A549 (cell line): ENCODE results near the gene KRT3. TPM values are rescaled to one million over a fixed set of nuclear protein-coding genes. Genes with fewer than 3 reads are reported as not detected.

Experiments
- ATAC-seq, 2 experiments: fragments of 200-7000 bp in 1 of 2; fragments of >200 bp in 1 of 2; cut with Nextera tagmentation in 1 of 2; cut with Tn5 transposase in 1 of 2; 3 replicates each; pipeline versions ENCODE4 v1.8.0 to v1.9.1; 2018 to 2020; ENCODE audit warnings: mild to moderate bottlenecking in 1 of 2, moderate library complexity in 1 of 2
- CTCF ChIA-PET: fragments of 300-600 bp; sonication (Branson Sonifier 250); formaldehyde crosslinking; extraction: SDS; loops from one replicate; lab custom pipeline; 2021; ENCODE audit warnings: antibody characterized with exemption, inconsistent platforms; lab: Yijun Ruan, JAX
- POLR2A ChIA-PET: fragments of 350-600 bp; formaldehyde crosslinking; extraction: SDS; loops from one replicate; lab custom pipeline; 2021; ENCODE audit warnings: antibody characterized with exemption, inconsistent platforms; lab: Yijun Ruan, JAX
- DNase-seq, 2 experiments: peaks; one replicate each; pipeline versions ENCODE4 v3.0.0 to v3.0.0-alpha.2; 2011 to 2016; ENCODE audit warnings: low read depth in 1 of 2, low spot score in 1 of 2
- FAIRE-seq: peaks from 2 replicates; lab custom pipeline; 2011; peaks lifted over from hg19 to GRCh38; lab: Jason Lieb, UNC
- H3K27ac ChIP-seq, 2 experiments: fragments of >200 bp; sonication (Bioruptor Twin); formaldehyde crosslinking; 3 replicates each; pipeline ENCODE4 v1.5.1; 2016 to 2017
- H3K4me1 ChIP-seq: fragments of >200 bp; sonication (Bioruptor Twin); formaldehyde crosslinking; 3 replicates; pipeline ENCODE4 v1.6.1; 2016
- H3K4me2 ChIP-seq: fragments of >200 bp; sonication (Bioruptor Twin); formaldehyde crosslinking; 3 replicates; pipeline ENCODE4 v1.6.1; 2016
- H3K4me3 ChIP-seq: fragments of >200 bp; sonication (Bioruptor Twin); formaldehyde crosslinking; 3 replicates; pipeline ENCODE4 v1.5.1; 2016
- H3K9me3 ChIP-seq: fragments of >200 bp; sonication (Bioruptor Twin); formaldehyde crosslinking; 3 replicates; pipeline ENCODE4 v1.6.1; 2016
- CBX2 ChIP-seq: fragments of 200-600 bp; sonication (generic); IDR thresholded peaks from 2 replicates; pipeline ENCODE4 v1.6.1; 2016; ENCODE audit warnings: low read depth, mild to moderate bottlenecking, borderline replicate concordance
- CBX8 ChIP-seq: fragments of 200-600 bp; sonication (generic); IDR thresholded peaks from 2 replicates; pipeline ENCODE4 v1.6.1; 2016
- CEBPB ChIP-seq, 2 experiments: fragments of >200 bp in 1 of 2; sonication (Bioruptor Twin) in 1 of 2; formaldehyde crosslinking in 1 of 2; IDR thresholded peaks; 2 replicates each; pipeline ENCODE4 v1.6.1; 2012 to 2016
- CHD2 ChIP-seq: fragments of 150-350 bp; IDR thresholded peaks from 2 replicates; pipeline ENCODE4 v1.6.1; 2014; ENCODE audit warnings: low read length; ENCODE audit not compliant: partially characterized antibody
- CTCF ChIP-seq: fragments of >200 bp; sonication (Bioruptor Twin); formaldehyde crosslinking; IDR thresholded peaks from 3 replicates; pipeline ENCODE4 v1.5.1; 2016
- ELK1 ChIP-seq: fragments of 150-350 bp; IDR thresholded peaks from 2 replicates; pipeline ENCODE4 v1.6.1; 2014; ENCODE audit warnings: low read depth, mild to moderate bottlenecking, low read length
- FOSB ChIP-seq: fragments of 250-450 bp; sonication (Bioruptor Pico); IDR thresholded peaks from 2 replicates; pipeline ENCODE4 v1.5.0; 2020; ENCODE audit warnings: mild to moderate bottlenecking, moderate library complexity
- FOSL2 ChIP-seq, 2 experiments: fragments of 450-650 bp in 1 of 2; fragments of >200 bp in 1 of 2; sonication (Bioruptor Twin) in 1 of 2; formaldehyde crosslinking; IDR thresholded peaks; 2 replicates each; pipeline versions ENCODE4 v1.5.0 to v1.6.1; 2016 to 2020; ENCODE audit warnings: mild to moderate bottlenecking in 1 of 2, moderate library complexity in 1 of 2
- HOXB5 ChIP-seq: fragments of 250-450 bp; sonication (Bioruptor Pico); IDR thresholded peaks from 2 replicates; pipeline ENCODE4 v1.5.0; 2020; ENCODE audit warnings: mild to moderate bottlenecking, moderate library complexity
- JUN ChIP-seq, 2 experiments: fragments of >200 bp; sonication (Bioruptor Twin); formaldehyde crosslinking; IDR thresholded peaks; 2 replicates in 1 of 2; 3 replicates in 1 of 2; pipeline ENCODE4 v1.6.1; 2016 to 2017
- JUNB ChIP-seq: fragments of >200 bp; sonication (Bioruptor Twin); formaldehyde crosslinking; IDR thresholded peaks from 2 replicates; pipeline ENCODE4 v1.6.1; 2016
- KDM5A ChIP-seq: fragments of 200-600 bp; sonication (generic); IDR thresholded peaks from 2 replicates; pipeline ENCODE4 v1.6.1; 2016; ENCODE audit warnings: antibody characterized with exemption, mild to moderate bottlenecking
- MAFK ChIP-seq: fragments of 450-650 bp; IDR thresholded peaks from 2 replicates; pipeline ENCODE4 v1.6.1; 2014; ENCODE audit not compliant: partially characterized antibody
- MYC ChIP-seq: IDR thresholded peaks from 2 replicates; pipeline ENCODE4 v1.6.1; 2012; ENCODE audit warnings: mild to moderate bottlenecking, inconsistent platforms, low read length, improper control_type of control experiment, borderline replicate concordance
- NPAS2 ChIP-seq: fragments of 250-450 bp; sonication (Bioruptor Pico); IDR thresholded peaks from 2 replicates; pipeline ENCODE4 v1.8.0; 2022; ENCODE audit warnings: mild to moderate bottlenecking, moderate library complexity, borderline replicate concordance
- PBX3 ChIP-seq: IDR thresholded peaks from 2 replicates; pipeline ENCODE4 v1.6.1; 2012
- PHF8 ChIP-seq: fragments of 200-600 bp; sonication (generic); IDR thresholded peaks from 2 replicates; pipeline ENCODE4 v1.6.1; 2016; ENCODE audit warnings: low read depth, mild to moderate bottlenecking, antibody characterized with exemption, moderate library complexity, borderline replicate concordance
- POLR2A ChIP-seq: IDR thresholded peaks from 2 replicates; pipeline ENCODE4 v1.6.1; 2012; ENCODE audit warnings: mild to moderate bottlenecking, low read length
- POLR2AphosphoS2 ChIP-seq: conservative IDR thresholded peaks from 2 replicates; pipeline ENCODE4 v1.6.1; 2012; ENCODE audit warnings: low read length, improper control_type of control experiment, inconsistent platforms
- RARB ChIP-seq: fragments of 250-450 bp; sonication (Bioruptor Pico); IDR thresholded peaks from 2 replicates; pipeline ENCODE4 v1.8.0; 2021; ENCODE audit warnings: mild to moderate bottlenecking, moderate library complexity
- REST ChIP-seq: fragments of 200-600 bp; sonication (generic); IDR thresholded peaks from 2 replicates; pipeline ENCODE4 v1.6.1; 2016; ENCODE audit warnings: antibody characterized with exemption, mild to moderate bottlenecking, moderate library complexity
- RNF2 ChIP-seq: fragments of 200-600 bp; sonication (generic); IDR thresholded peaks from 2 replicates; pipeline ENCODE4 v1.6.1; 2016; ENCODE audit warnings: low read depth, mild to moderate bottlenecking, antibody characterized with exemption, moderate library complexity, borderline replicate concordance
- USF2 ChIP-seq: fragments of 450-650 bp; IDR thresholded peaks from 2 replicates; pipeline ENCODE4 v1.6.1; 2014; ENCODE audit warnings: antibody characterized with exemption
- ZFP36 ChIP-seq: fragments of 450-650 bp; IDR thresholded peaks from 2 replicates; pipeline ENCODE4 v1.6.1; 2014; ENCODE audit warnings: borderline replicate concordance; ENCODE audit not compliant: partially characterized antibody
- ZSCAN20 ChIP-seq: fragments of 250-450 bp; sonication (Bioruptor Pico); IDR thresholded peaks from 2 replicates; pipeline ENCODE4 v1.8.0; 2022; ENCODE audit warnings: mild to moderate bottlenecking, moderate library complexity
- WGBS: methylation state at CpG from one replicate; pipeline ENCODE4 v1.1.6; 2017; ENCODE audit errors: missing lambda C conversion rate; 5-methylcytosine and 5-hydroxymethylcytosine counted together
- polyA plus RNA-seq, 4 experiments: library from polyadenylated mRNA; depleted of rRNA in 3 of 4; stranded (reverse); fragments of >200 nt; fragmentation: RNase III in 1 of 4; extraction: RNeasy Plus Mini Kit Qiagen cat#74134 plus additional on column Dnase treatment in 1 of 4; gene quantifications; 2 replicates in 3 of 4; 3 replicates in 1 of 4; pipeline ENCODE4 v1.2.3, GENCODE V29; 2011 to 2017
- TF ChIP-seq, protein P1 (sequence below): IDR thresholded peaks from 2 replicates; pipeline ENCODE4 v1.6.1; 2012; ENCODE audit warnings: low read depth, borderline replicate concordance

KRT3 gene
- polyA plus RNA-seq, 2 of the 4 experiments (the other 2 are of a cell fraction): 0.04 to 0.06 TPM

DNA sequence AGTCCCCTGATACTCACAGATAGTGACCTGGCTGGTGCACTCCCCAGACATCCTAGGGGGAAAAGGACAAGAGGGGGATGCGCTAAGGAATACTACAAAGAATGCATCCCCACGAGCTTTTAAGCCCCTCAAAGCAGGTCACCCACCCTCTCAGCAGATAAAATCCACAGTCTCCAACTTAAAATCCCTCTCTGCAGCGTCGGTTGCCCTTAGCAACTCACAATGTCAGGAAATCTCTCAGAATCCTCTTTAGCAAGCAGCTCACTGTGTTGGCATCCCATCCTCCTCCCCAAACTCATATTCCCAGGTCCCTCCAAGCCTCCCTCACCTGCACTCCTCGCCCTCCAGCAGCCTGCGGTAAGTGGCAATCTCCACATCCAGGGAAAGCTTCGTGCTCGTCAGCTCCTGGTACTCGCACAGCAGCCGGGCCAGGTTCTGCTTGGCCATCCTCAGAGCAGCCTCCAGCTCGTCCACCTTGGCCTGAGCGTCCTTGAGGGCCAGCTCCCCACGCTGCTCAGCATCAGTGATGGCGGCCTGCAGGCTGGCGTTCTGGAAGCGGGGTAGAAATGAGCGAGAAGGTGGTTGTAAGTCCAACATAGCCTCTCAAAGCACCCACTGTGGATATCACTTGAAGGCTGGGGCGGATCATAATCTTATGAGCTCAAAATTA is 43.7 kb upstream of the KRT3 start:
- 81% methylated on average over 18 of the region's 18 CpGs for WGBS

DNA sequence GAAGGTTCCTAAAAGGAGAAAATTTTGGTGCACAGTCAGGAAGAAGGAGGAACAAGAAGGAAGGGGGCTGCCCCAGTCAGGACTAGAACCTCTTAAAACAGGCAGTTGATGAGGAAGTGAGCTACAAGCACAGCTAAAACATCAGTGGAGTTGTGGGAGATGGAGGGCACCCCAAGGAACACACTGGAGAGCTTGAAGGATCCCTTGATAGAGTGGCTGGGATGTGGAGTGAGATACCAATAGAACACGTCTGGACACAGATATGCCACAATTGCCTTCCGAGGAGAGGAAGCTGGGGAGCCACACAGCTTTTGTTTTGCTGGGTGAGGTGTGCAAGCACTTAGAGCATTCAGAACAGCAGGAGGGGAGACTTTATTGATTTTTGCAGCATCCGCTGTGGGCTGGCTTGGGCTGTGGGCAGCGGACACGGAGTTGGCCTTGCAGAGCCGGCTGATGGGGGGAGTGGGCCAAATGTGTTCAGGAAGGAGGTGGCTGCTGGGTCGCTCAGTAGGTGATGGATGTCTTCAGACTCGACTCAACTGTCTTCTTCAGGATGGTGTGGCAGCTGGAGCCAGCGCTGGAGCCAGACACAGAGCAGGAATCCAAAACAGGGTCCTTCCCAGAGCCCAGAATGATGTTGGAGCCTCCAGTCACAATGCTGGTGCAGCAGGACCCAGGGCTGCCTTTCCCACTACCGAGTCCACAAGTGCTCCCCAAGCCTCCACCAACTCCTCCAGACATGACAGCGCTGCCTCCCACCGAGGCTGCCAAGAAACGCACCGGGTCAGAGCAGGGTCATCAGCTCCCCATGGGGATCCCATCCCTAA is 42.9 kb upstream of the KRT3 start:
- POLR2A ChIA-PET: interaction anchor here (0.6 kb wide), 1 partner anchor 168 kb away, joined by 3 read pairs; no protein-coding TSS in a partner anchor
- FAIRE-seq (no peak), DNase-seq (no peak)

More for the DNA sequence above, 43.7 kb upstream of the KRT3 start:
- H3K4me3 ChIP-seq: no peak overlapping the region
- H3K27ac ChIP-seq: no peak overlapping the region
- no peak for ATAC-seq
- CTCF ChIA-PET: interaction anchor here (0.7 to 2.0 kb wide), 5 partner anchors 20 to 465 kb away, joined by 3 to 4 read pairs (median 3); no protein-coding TSS in a partner anchor
- TF ChIP-seq JUNB (no peak), MYC (no peak), POLR2AphosphoS2 (no peak), PHF8 (no peak), CEBPB (IDR thresholded peaks at IDR 0.05) (no peak), ELK1 (no peak), NPAS2 (CRISPR knock-in tag) (no peak)
- no peak overlapping the region for H3K4me2 ChIP-seq
- FAIRE-seq: no peak
- POLR2A ChIA-PET: no interaction called here
- H3K9me3 ChIP-seq: no peaks in the 10 kb centered on the region
- DNase-seq: no peak
- peaks cover 13% of the 10 kb centered on the region; the same call in 2 of the 3 replicates for H3K4me1 ChIP-seq

More for the DNA sequence above, 42.9 kb upstream of the KRT3 start:
- ATAC-seq: no peak
- Histone ChIP-seq H3K27ac (no peak overlapping the region), H3K4me2 (no peak overlapping the region), H3K9me3 (no peaks in the 10 kb centered on the region), H3K4me1 (peaks cover 13% of the 10 kb centered on the region; the same call in 2 of the 3 replicates), H3K4me3 (no peak overlapping the region)
- TF ChIP-seq JUN (IDR thresholded peaks at IDR 0.05): no peak
- TF ChIP-seq CTCF: no peak
- TF ChIP-seq POLR2A: no peak
- no peak for TF ChIP-seq USF2
- TF ChIP-seq FOSB (CRISPR knock-in tag): no peak
- no peak for TF ChIP-seq MAFK
- no peak for TF ChIP-seq RNF2
- no peak for TF ChIP-seq CBX8
- no peak for TF ChIP-seq FOSL2 (IDR thresholded peaks at IDR 0.05)
- TF ChIP-seq FOSL2 (CRISPR knock-in tag; IDR thresholded peaks at IDR 0.05): no peak
- TF ChIP-seq REST: no peak
- no peak for TF ChIP-seq PBX3
- no peak for TF ChIP-seq CHD2
- TF ChIP-seq, protein P1, sequence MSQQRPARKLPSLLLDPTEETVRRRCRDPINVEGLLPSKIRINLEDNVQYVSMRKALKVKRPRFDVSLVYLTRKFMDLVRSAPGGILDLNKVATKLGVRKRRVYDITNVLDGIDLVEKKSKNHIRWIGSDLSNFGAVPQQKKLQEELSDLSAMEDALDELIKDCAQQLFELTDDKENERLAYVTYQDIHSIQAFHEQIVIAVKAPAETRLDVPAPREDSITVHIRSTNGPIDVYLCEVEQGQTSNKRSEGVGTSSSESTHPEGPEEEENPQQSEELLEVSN: no peak
- TF ChIP-seq ZSCAN20 (CRISPR knock-in tag): no peak
- no peak for TF ChIP-seq KDM5A
- no peak for TF ChIP-seq CBX2
- TF ChIP-seq RARB (CRISPR knock-in tag): no peak
- TF ChIP-seq ZFP36: no peak
- no peak for TF ChIP-seq HOXB5 (CRISPR knock-in tag)
- 75% methylated on average over 14 of the region's 14 CpGs for WGBS
- CTCF ChIA-PET: interaction anchor here (0.7 to 2.0 kb wide), 7 partner anchors 19 to 465 kb away, joined by 3 to 7 read pairs (median 4); no protein-coding TSS in a partner anchor
